ENCODE results near the gene CDKN1A.

- TF ChIP-seq CTCF (IDR thresholded peaks at IDR 0.05) (no peak), POLR2A (IDR thresholded peaks at IDR 0.05) (no peak)
These were observed 5.9 kb downstream of the CDKN1A start for GRCh38 chr6:36684447-36684812.

All from uterus (tissue), 2 donors.